HG03469 (cell line): ENCODE data around the gene ELF4.

Experiments
- ATAC-seq: cut with Tn5 transposase; IDR thresholded peaks from one replicate; pipeline ENCODE4 v1.9.1; 2021; ENCODE audit warnings: mild to moderate bottlenecking, moderate library complexity, moderate number of reproducible peaks; ENCODE audit not compliant: unreplicated experiment

The ELF4 gene

DNA sequence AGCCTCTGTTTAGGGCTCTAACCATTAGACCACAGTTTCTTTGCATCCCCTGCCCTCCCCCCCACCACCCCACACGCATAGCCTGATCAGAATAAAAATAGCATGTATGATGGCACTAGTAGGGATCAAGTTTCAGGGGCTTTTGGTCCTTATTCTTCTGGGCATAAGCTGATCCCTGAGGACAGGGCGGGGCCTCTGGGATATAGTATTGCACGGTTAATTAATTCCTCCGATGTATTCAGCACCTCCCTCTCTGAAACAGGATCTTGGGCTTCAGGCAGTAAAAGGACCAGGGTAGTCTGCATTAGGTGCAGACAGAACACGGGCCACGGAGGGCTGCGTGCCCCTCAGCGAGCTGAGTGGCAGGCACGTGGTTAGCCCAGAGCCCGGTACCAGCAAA lies 57.1 kb downstream of the ELF4 start:
- no peak for ATAC-seq

- ATAC-seq: no peak
Measured at GRCh38 chrX:130051176-130051845, 59.0 kb downstream of the ELF4 start.

DNA sequence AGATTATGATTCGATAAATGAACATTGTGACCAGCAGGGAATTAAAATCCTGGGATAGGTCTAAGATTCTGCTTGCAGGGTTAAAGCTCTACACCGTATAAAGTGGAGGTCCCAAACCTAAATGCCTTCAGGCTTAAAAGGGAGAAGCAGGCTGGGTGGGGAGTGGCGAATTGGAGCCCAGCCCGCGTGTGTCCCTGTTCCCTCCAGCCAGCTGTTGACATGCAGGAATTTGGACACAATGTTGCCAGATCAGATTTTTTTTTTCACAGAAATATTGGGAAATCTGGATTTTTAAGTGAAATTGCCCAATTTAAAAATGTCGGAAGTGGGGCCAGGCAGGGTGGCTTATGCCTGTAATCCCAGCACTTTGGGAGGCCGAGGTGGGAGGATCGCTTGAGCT lies 60.5 kb downstream of the ELF4 start:
- no peak for ATAC-seq

- no peak for ATAC-seq
Measured at GRCh38 chrX:130048686-130049222, 61.5 kb downstream of the ELF4 start.

DNA sequence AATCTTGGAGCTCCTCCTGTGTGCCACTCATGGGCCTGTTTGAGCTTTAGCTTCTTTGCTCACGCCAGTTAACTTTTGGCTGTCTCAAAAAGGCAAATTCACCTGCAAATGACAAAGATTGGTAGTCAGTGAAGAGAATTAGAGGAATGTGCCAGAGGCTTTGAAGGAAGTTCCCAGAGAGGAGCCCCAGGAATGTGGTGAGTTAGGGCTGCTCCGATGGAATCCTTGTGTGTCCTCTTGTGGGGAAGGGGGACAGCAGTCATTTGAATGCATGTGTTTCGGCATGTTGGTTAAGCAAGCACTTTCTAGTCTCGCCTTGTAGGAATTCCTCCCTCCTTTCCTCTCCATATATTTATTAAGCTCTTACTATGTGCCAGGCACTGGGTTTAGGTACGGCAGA lies 62.9 kb downstream of the ELF4 start:
- no peak for ATAC-seq

DNA sequence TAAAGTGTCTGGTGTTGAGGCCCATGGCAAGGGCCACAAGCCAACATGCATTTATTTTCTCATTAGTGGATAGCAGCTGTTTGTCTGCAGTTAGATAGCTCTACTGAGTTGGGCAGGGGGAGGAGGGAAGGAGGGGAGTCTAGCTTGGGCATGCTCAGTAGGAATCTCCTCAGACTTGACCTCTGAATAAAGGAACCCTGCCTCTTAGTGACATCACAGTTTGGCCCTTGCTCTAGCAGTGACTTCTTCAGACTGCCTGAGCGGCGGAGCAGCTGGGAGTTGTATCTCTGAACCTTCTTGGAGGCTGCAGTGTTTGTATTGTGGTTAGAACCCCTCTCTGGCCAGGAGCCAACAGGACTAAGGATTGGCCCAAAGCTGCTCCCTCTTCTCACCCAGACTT lies 70.5 kb downstream of the ELF4 start:
- no peak for ATAC-seq

GRCh38 chrX:130034178-130034577 lies 76.1 kb downstream of the ELF4 start:
- no peak for ATAC-seq

DNA sequence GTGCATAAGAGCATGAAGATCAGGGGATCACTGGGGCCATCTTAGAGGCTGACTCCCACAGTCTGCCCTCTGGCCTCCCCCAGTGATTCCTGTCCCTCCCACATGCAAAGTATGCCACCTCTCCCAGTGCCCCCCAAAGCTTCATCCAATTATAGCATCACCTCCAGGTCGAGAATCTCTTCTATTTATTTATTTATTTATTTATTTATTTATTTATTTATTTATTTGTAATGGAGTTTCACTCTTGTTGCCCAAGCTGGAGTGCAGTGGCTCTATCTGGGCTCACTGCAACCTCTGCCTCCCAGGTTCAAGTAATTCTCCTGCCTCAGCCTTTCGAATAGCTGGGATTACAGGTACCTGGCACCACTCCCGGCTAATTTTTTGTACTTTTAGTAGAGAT lies 77.7 kb downstream of the ELF4 start:
- ATAC-seq: no peak

DNA sequence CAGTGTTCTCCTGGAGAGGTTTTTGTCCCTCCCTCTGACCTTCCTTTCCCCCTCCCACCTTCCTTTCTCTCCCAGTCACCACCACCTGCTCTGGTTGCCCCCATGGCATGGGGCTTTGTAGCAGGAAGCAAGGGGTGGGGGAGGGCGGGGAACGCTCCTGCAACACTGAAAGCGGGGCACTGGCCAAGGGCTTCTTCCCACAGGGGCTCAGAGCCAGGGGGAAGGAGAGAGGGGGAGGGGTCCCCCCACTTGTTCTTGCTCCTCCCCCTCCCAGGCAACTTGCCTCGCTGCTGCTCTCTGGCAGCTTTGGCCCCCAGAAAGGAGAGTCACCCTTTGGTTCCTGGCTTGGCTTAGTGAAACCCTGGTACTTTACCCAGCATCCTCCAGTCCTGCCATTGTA lies 79.5 kb downstream of the ELF4 start:
- ATAC-seq: no peak

DNA sequence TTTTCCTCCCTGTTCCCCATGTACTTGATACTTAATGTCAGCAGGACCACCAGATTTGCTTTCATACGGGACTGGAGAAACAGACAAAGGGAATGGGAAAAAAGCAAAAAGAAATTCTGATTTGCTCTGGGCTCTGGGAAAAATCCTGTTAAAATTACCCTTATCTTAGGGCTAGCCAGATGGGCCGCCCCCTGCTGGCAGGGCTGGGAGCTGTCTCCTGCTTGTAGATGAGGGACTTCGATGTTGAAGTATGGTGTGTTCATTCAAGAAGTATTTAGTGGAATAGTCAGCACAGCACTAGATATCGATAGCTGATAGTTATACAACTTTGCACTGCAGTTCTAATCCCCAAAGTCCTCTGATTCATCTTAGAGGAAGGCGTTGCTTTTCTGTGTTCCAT lies 82.1 kb downstream of the ELF4 start:
- no peak for ATAC-seq

- ATAC-seq: no peak
Measured at GRCh38 chrX:130027569-130027968, 82.7 kb downstream of the ELF4 start.

GRCh38 chrX:130025256-130025655 lies 85.0 kb downstream of the ELF4 start:
- no peak for ATAC-seq

GRCh38 chrX:130024127-130024526 lies 86.2 kb downstream of the ELF4 start:
- peak; percentile 96 for ATAC-seq

- ATAC-seq: no peak
Measured at GRCh38 chrX:130020661-130021324, 89.5 kb downstream of the ELF4 start.

DNA sequence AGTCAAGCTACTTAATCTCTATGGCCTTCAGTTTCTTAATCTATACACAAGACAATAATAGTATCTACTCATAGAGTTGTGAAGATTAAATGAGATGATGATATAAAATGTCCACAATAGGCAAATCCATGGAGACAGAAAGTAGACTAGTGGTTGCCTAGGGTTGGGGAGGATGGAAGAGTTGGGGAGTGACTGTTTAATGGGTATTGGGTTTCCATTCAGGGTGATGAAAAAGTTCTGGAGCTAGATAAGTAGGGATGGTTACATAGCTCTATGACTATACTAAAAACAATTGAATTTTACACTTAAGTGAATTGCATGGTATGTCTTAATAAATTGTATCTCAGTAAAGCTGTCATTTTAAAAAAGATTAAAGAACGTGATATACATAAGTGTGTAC lies 92.2 kb downstream of the ELF4 start:
- no peak for ATAC-seq

- ATAC-seq: no peak
Measured at GRCh38 chrX:130015181-130015580, 95.1 kb downstream of the ELF4 start.
